Stimulated activated CD8-positive, alpha-beta memory T cell treated with anti-CD3 and anti-CD28 coated beads, Interleukin-12 subunit alpha, Interleukin-12 subunit beta, amount 100 ng/mL, for 24 hours (primary cell): ENCODE data around the gene SPRY4.
"Not testable (repeated sequence)": the region's sequence is repeated elsewhere in the genome, so short reads cannot be mapped to it uniquely, and the experiment has no call there.

Source experiments
- DNase-seq: peaks from one replicate; pipeline ENCODE4 v3.0.0-alpha.2; 2020; ENCODE audit errors: extremely low read depth

The SPRY4 gene

DNA sequence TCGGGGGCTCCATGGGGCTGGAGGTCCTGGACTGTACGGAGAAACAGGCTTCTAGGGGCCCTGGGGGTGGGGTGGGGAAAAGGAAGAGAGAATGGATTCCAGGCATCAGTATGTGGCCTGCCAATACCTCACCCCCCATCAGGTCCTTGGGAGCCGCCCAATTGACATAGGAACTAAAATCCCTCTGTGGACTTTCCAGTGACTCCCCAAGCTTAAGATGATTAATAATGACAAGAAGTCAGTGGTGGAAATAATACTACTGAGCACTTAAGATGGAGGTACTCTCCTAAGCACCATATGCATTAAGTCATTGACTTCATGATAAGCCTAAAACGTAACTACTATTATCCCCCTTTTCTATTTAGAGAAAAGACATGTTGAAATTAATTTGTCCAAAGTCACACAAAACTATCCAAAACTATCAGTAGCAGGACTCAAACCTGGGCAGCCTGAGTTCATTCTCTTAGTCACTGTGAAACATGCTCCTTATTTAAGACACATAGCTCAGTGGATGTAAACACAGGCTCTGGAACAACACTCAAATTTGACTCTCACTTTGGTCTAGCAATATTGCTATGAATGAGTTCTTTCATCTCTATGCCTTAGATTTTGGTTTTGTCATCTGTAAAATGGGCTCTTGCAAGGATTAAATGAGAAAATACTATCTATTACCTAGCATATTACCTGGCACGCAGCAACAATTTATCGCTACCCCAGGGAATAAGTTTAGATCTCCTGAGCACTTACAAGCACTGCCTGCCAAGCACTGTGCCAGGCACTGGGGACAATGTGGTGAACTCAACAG lies 9.5 kb downstream of the SPRY4 start:
- DNase-seq: no peak

DNA sequence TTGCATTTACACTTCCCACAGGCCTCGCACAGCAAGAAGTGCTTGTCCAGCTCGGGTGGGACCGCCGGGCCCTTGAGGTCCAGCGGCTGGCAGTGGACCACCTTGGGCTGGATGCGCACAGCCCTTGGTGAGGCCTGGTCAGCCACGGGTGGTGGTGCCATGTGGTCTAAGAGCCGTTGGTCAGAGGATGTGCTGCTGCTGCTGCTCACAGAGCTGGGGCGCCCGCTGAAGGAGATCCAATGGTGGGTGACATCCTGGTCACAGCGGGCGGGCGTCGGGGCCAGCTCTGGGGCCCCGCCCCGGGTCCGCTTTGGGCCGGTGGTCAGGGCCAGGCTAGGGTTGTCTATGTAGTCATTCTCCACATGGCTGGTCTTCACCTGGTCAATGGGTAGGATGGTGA lies 10.2 kb downstream of the SPRY4 start:
- DNase-seq: no peak

DNA sequence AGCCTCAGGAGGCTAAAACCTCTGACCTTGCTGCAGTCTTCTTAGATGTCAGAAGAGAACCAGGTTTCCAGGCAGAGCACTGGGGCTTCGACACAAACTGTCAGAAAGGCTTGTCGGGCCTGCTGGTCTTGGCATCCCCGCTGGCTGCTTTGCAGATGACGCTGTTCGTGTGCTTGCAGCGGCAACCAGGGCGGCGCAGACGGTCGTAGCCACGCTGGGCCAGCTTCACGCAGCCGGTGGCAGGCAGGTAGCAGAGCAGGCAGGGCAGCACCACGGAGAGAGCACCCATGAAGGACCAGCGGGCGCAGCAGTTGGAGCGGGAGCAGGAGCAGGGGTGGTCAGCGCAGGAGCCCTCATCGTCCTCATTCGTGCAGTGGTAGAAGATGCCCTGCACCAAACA lies 10.7 kb downstream of the SPRY4 start:
- no peak for DNase-seq

DNA sequence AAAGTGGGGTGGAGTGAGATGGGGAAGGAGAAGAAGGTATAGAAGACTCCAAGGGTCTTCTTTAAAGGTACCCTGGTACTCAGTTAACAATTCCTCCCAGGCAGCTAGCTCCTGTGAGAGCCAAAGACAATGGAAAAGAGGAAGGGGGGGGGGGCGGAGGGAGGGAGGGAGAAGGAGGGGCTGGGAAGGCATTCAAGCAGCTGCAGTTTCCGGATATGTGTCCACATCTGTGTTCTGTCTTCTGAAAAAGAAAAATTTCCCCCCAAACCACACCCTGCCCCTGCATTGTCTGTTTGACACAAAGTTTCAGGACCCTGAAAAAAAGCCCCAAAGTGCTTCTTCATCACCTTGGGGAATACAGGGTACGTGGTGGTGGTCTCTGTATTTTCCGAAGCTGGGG lies 11.1 kb downstream of the SPRY4 start:
- DNase-seq: no peak

DNA sequence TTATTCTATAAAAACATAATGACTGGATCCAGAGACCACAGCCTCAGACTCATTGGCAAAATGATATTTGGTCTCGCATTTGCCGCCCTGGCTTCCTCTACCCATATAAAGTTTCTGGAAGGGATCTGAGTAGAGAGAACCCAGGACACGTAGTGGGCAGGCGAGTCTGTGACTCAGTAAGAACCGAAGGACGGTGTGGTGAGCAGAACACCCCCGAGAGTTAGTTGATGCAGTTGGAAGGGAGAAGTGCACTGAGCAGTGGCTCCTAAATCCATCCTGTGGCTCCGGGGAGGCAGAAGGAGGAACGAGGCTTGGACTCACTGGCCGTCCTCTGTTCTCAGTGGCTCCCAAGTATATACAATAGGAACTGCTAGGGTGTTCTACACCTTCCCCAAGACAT lies 11.5 kb downstream of the SPRY4 start:
- DNase-seq: no peak

DNA sequence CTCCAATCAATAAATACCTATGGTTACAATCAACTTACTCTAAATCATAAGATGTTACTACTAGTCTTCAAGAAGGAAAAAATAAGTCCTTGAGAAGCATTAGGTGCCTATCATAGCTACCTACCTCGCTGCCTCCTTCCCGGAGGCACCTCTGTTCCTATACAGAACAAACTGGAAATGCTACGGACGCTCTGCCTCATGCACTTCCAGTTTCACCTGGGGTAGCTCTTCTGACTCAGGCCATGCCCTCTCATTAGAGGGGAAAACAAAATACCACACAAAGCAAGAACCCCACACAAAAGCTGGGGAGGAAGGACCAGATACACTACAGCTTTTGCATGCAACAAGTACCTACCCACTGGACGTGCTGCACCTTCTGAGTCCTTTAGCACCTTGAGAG lies 12.4 kb downstream of the SPRY4 start:
- no peak for DNase-seq

DNA sequence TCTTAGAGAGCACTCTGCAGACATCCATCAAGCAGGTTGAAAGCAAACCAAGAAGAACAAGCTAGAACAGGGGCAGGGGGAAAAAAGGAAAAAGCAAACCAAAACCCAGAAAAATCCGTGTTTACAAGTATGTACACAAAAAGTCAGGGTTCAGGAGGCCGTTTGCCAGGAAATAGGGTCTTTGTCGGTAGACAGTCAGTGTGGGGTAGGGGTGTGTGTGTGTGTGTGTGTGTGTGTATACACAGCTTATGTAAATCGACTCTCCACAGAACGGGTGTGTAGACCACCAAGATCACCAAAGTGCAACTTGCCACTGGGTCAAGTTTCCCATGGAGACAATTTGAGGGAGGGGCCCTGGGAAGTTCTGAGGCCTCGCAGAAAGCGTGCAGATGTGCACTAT lies 13.1 kb downstream of the SPRY4 start:
- DNase-seq: no peak

DNA sequence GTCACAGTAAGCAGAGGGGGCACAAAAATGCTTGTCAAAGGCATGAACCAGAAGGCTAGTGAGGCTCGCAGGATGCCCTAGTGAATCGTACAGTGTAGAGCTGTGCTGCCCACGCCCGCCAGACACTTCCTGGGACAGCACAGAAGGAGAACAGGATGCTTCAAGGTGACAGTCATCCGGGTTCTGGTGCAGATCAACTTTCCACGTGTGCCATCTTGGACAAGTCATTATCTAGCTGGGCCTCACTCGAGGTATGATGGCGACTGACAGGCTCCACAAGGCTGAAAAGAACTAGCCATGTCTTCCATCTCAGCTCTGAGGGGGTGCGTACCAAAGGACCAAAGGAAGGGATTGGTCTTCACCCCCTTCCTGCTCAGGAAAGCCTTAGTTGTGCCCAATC lies 14.0 kb downstream of the SPRY4 start:
- no peak for DNase-seq

DNA sequence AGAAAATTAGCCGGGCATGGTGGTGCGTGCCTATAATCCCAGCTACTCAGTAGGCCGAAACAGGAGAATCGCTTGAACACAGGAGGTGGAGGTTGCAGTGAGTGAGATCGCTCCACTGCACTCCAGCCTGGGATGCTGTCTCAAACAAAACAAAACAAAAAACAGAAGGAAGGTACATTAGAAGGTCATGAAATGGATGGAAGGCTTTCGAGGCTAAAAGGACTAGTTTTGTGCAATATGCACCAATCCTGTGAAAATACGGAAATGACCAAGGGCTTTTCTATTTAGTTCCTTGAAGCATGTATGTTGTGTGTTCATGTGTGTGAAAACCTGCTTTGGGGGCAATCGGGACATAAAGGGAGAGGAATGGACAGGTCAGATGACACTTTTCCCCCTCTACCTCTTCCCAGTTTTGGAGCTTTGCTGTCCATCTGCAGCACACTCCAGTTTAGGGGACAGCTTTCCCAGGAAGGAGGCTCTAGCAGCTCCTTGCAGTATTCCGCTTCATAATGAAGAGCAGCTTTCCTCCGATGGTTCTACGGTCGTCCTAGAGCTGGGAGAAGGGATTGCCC lies 15.0 kb downstream of the SPRY4 start:
- no peak for DNase-seq

DNA sequence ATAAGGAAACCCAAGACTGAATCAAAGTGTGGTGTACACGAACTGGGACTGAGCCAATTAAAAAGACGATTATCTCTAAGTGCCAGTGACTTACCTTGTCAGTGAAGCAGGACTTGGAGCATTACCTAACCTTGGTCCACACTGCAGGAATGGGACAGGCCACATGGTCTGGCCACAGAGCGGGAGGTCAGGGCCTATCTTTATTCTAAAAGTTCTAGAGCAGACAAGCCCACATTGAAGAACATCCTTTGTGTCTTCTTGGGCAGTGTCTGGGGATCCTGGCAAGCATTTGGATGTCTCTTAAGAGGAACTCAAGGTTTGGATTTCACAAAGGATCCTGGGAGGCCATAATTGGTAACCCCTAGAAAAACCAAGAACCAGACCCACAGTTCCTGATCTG lies 16.5 kb downstream of the SPRY4 start:
- no peak for DNase-seq

DNA sequence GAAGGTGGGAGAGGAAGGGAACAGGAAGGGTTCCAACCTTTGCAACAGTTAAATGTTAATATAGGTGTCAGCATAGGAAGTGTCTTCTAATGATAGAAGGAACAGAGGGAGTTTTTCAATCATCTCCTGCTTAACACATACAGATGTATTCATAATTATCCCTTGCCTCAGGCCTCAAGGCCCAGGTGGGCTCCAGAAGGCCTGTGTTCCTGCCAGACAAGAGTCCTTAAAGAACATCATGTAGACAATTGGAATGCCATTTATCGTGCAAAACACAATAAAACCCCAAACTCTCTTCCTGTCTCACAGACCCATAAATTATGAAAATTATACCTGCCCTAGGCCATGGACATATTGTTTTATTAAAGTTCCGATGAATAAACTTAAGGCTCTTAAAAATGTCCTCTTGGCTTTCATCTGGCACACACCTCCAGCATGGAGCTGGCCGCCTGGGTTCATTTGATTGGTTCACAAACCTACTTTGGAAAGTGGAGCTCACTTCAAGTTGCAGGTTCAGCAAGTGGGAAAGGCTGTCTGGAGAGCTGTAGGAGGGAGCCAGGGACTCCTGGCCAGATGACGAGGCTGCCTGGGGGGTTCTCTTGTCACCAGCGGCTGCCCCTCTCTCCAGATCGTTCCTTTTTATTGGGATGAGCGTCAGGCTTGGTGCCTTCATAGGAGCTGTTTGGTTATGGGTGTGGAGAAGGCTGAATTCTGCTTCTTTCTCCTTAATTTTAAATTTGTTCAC lies 17.5 kb downstream of the SPRY4 start:
- DNase-seq: no peak

DNA sequence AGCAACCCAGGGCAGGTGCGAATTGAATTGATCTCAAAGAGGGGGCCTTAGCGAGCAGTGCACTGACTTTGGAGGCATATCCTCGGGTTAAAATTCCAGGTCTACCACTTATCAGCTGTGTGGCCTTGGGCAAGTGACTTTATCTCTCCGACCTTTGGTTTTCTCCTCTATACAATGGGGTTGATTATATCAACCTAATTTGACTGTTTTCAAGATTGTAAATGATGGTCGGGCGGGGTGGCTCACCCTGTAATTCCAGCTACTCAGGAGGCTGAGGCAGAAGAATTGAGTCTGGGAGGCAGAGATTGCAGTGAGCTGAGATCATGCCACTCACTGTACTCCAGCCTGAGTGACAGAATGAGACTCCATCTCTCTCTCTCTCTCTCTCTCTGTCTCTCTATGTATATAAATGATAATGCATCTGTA lies 18.7 kb downstream of the SPRY4 start:
- DNase-seq: no peak

DNA sequence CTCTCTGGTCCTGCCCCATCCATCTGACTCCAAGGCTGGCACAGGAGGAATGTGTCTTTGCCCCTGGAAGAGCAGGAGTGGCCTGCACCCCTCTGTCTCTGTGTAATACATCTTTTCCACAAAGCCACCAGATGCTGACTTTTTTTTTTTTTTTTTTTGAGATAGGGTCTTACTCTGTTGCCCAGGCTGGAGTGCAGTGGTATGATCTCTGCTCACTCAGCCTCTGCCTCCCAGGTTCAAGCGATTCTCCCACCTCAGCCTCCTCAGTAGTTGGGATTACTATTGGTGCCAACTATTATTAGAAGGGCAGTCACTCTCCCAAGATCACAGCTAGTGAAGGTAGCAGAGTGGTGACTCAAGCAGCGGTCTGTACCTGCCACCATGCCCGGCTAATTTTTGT lies 19.6 kb downstream of the SPRY4 start:
- no peak for DNase-seq

DNA sequence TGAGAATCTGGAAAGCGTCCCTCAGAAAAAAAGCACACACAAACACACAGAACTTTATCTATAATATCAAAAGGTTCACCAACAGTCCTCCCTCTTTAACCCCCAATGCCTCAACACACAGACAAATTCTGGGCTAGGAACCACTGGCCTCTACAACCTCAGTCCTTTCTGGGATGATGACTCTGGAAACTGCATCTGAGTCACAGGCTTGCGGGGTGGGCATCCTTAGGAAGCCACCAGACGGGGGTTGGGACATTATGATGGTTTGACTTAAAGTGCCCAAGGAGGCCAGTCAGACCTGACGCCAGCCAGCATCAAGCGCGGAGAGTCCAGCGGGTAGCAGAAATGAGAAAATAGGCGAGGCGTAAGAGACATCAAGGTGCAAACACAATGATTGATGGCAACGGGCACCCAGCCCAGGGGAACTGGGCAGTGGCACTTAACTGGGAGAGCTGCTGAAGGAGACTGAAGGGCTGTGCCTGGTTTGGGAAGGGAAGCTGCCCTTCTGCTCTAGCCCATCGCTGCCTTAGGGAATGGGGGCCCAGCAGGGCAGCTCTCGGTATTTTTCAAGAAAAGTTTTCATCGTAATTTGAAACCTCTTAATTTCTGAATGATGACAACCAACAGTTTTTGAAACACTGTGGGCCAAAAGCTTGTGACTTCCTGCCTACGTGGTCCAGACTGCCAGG lies 20.7 kb downstream of the SPRY4 start:
- DNase-seq: no peak

DNA sequence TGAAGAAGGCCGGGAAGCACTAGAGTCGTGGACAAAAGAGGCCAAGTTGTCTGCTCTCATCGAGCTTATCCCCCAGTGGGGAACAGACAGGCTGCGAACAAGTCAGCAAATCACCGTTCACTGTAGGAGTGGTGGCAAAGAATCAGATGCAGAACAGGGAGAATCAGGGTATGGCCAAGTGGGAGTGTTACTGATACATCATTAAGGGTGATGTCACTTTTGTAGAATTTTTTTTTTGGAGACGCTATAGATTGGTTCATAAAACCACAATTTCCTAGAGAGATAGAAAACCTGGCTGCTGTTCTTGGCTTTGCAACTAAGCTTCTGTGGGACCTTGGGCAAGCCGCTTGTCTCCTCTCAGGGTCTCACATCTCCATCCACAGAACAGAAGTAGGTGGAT lies 21.3 kb downstream of the SPRY4 start:
- DNase-seq: no peak

DNA sequence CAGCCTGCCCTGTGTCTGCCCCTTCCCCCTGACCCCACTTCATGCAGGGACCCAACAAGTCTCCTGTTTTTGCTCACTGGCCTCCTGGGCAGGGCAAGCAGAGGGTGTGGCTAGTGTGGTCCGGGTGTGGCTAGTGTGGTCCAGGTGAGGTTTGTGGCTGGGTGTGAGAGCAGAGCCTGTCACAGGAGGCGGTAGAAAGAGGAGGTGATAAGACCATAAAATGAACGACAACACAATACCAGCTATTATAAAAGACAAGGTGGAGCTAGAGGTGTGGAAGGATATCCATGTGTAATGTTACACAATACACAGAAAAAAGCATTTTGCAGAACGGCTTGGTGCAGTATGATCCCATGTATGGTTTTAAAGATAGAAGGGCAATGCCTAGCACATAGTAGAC lies 23.3 kb downstream of the SPRY4 start:
- DNase-seq: no peak

DNA sequence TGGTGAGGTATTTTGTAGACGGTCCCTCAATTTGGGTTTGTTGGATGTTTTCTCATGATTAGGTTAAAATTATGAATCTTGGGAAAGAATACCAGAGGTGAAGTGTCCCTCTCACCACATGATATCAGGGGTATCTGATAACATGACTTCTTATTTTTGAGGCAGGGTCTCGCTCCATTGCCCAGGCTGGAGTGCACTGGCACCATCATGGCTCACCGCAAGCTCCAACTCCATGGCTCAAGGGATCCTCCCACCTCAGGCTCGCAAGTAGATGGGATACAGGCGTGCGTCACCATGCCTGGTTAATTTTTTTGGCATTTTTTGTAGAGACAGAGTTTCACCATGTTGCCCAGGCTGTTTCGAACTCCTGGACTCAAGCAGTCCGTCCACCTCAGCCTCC lies 24.1 kb downstream of the SPRY4 start:
- DNase-seq: no peak

DNA sequence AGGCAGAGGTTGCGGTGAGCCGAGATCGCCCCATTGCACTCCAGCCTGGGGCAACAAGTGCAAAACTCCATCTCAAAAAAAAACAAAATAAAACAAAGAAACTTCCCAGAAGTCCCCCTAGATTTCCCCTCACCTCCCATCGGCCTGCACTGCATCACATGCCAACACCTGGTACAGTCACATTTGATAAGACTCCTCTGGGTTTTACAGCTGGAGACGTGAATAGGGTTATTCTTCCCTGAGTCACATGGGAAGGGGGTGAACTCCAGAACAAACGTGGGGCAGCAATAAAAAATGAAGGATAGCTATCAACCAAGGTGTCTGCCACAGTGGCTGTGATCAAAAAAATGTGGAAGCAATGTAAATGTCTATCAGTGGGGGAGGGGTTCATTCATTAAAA lies 26.0 kb downstream of the SPRY4 start:
- DNase-seq: no peak

DNA sequence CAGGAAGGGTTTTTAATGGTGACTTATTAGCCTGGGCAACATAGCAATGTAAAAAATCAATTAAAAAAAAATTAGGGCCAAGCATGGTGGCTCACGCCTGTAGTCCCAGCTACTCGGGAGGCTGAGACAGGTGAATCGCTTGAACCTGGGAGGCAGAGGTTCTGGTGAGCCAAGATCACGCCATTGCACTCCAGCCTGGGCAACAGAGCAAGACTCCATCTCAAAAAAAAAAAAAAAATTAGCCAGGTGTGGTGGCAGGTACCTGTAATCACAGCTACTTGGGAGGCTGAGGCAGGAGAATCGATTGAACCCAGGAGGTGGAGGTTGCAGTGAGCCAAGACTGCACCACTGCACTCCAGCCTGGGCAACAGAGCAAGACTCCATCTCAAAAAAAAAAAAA lies 27.0 kb downstream of the SPRY4 start:
- DNase-seq: not testable (repeated sequence)

DNA sequence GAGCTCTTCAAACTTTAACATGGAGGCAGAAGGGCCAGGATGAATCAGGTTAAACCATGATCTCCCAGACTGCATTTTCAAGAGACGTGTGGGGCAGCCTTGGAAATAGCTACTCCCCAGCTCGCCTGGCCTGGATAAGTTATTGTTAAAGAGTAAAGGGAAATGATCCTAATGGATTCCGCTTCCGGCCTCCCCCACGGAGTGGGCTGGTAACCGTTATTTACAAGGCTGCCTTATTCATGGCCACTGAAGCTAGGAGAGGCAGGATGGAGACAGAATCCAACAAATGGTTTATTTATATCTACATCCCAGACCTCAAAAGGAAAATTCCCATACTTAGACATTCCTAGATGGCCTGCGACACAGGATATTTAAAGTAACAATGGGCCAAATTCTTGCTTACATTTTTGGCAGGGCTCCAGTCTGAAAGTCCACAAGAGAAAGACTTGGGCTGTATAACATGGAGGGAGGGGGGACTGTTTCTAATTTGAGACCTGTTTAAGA lies 27.9 kb downstream of the SPRY4 start:
- no peak for DNase-seq

DNA sequence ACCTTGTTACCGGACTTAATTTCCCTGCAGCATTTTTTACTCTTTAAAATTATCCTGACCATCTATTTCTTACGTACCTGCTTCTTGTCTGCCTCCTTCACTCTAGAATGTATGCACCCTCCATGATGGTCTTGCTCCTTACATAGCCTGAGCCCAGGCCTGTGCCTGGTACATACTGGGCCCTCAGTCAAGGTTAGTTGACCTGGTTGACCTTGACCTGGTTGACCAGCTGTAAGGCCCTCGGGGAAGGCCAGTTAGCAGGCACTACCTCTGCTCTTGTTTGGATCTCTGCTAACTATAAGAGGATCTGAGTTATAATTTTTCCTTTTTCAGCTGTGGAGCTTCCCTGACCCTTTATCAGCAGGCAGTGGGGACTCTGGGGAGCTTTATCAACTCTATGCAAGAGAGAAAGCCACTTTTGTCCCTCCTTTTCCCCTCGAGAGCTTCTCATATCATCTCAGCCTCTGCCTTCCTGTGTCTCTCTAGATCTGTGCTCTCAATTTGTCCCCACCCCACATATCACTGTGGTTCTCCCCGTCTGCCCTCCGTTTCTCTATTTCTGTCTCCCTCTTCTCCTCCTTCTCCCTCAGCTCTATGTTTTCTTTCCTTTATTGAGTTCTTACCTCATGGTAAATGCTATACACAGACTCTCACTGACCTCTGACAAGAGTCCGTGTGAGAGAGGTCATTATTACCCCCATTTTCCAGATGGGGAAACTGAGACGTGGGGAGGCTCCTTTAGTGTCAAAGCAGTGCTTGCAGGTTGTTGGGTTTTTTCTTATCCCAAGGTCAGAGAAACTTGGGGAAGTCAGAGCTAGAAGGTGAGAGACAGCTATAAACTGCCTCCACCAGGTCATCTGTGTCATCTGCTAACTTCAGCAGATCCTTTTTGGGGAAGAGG lies 28.6 kb downstream of the SPRY4 start:
- DNase-seq: no peak
